ENCODE measurements around the gene VARS2.

Gene VARS2

GRCh38 chr6:30970946-30971345, 56.9 kb downstream of the VARS2 start:
- no peak for DNase-seq (ENCODE audit: low read depth)
- TF ChIP-seq MYC (IDR thresholded peaks at IDR 0.05; ENCODE audit: low read depth, low read length) (no peak), CTCF (IDR thresholded peaks at IDR 0.05; ENCODE audit: low read depth, low read length) (no peak), POLR2A (IDR thresholded peaks at IDR 0.05; ENCODE audit: extremely low read depth, insufficient read length) (no peak), MAX (IDR thresholded peaks at IDR 0.05; ENCODE audit: low read depth, low read length) (no peak)
- H3K4me3 ChIP-seq (ENCODE audit: low read depth, low read length) = no peak overlapping the region

GRCh38 chr6:30972816-30973215, 58.8 kb downstream of the VARS2 start:
- TF ChIP-seq MYC (IDR thresholded peaks at IDR 0.05; ENCODE audit: low read depth, low read length) = no peak
- TF ChIP-seq CTCF (IDR thresholded peaks at IDR 0.05; ENCODE audit: low read depth, low read length) = no peak
- no peak for TF ChIP-seq POLR2A (IDR thresholded peaks at IDR 0.05; ENCODE audit: extremely low read depth, insufficient read length)
- no peak for TF ChIP-seq MAX (IDR thresholded peaks at IDR 0.05; ENCODE audit: low read depth, low read length)
- H3K4me3 ChIP-seq (ENCODE audit: low read depth, low read length) = no peak overlapping the region
- DNase-seq (ENCODE audit: low read depth) = no peak

GRCh38 chr6:30974490-30975252, 60.6 kb downstream of the VARS2 start:
- DNase-seq (ENCODE audit: low read depth) = no peak
- no peak overlapping the region for H3K4me3 ChIP-seq (ENCODE audit: low read depth, low read length)
- TF ChIP-seq POLR2A (IDR thresholded peaks at IDR 0.05; ENCODE audit: extremely low read depth, insufficient read length) (no peak), MYC (IDR thresholded peaks at IDR 0.05; ENCODE audit: low read depth, low read length) (no peak), CTCF (IDR thresholded peaks at IDR 0.05; ENCODE audit: low read depth, low read length) (no peak), MAX (IDR thresholded peaks at IDR 0.05; ENCODE audit: low read depth, low read length) (no peak)

Measured in NB4 (cell line).